Type B pancreatic cell (in vitro differentiated cells): ENCODE data around the gene SIKE1. TPM values are rescaled to one million over a fixed set of nuclear protein-coding genes. Genes with fewer than 3 reads are reported as not detected.

ENCODE experiments used
- DNase-seq: peaks from one replicate; pipeline ENCODE4 v3.0.0; 2021; ENCODE audit warnings: mixed read lengths; ENCODE audit not compliant: unreplicated experiment; ENCODE audit errors: extremely low spot score
- H3K27ac Mint-ChIP-seq: 2 replicates; pipeline ENCODE4 v1.8.0; 2021; ENCODE audit warnings: mild to moderate bottlenecking, mixed read lengths
- H3K27me3 Mint-ChIP-seq: 2 replicates; pipeline ENCODE4 v1.8.0; 2021; ENCODE audit warnings: mixed read lengths
- H3K36me3 Mint-ChIP-seq: 2 replicates; pipeline ENCODE4 v1.8.0; 2021; ENCODE audit warnings: mixed read lengths
- H3K4me1 Mint-ChIP-seq: one replicate; pipeline ENCODE4 v1.8.0; 2021; ENCODE audit warnings: mixed read lengths; ENCODE audit not compliant: unreplicated experiment
- H3K4me3 Mint-ChIP-seq: 2 replicates; pipeline ENCODE4 v1.8.0; 2021; ENCODE audit warnings: mild to moderate bottlenecking, mixed read lengths
- H3K9me3 Mint-ChIP-seq: 2 replicates; pipeline ENCODE4 v1.8.0; 2021; ENCODE audit warnings: mixed read lengths
- CTCF ChIP-seq: fragments of 200-600 bp; sonication (generic); conservative IDR thresholded peaks from 2 replicates; pipeline ENCODE4 v1.5.0; 2021; ENCODE audit warnings: antibody characterized with exemption, mild to moderate bottlenecking
- total RNA-seq: library from RNA; stranded (reverse); gene quantifications from 2 replicates; pipeline ENCODE4 v1.2.1, GENCODE V29; 2021; ENCODE audit warnings: low replicate concordance

SIKE1 gene
- total RNA-seq, 1 donor from 2014 or later = 69.1 TPM

GRCh38 chr1:114723915-114724314 lies 56.6 kb downstream of the SIKE1 start:
- no peak for DNase-seq
- Mint-ChIP-seq H3K27me3 (no peaks in the 10 kb centered on the region), H3K9me3 (no peaks in the 10 kb centered on the region), H3K27ac (no peak overlapping the region), H3K4me1 (no peaks in the 10 kb centered on the region), H3K36me3 (peaks cover 54% of the 10 kb centered on the region), H3K4me3 (no peak overlapping the region)
- no peak for TF ChIP-seq CTCF

- no peaks in the 10 kb centered on the region for H3K9me3 Mint-ChIP-seq
- H3K27ac Mint-ChIP-seq = no peak overlapping the region
- TF ChIP-seq CTCF = no peak
- no peak overlapping the region for H3K4me3 Mint-ChIP-seq
- H3K27me3 Mint-ChIP-seq = no peaks in the 10 kb centered on the region
- DNase-seq = no peak
- no peaks in the 10 kb centered on the region for H3K4me1 Mint-ChIP-seq
- H3K36me3 Mint-ChIP-seq = peaks cover 58% of the 10 kb centered on the region
Observed at GRCh38 chr1:114723457-114723856, 57.0 kb downstream of the SIKE1 start.

- DNase-seq = no peak
- H3K4me1 Mint-ChIP-seq = peaks cover 13% of the 10 kb centered on the region
- H3K4me3 Mint-ChIP-seq = no peak overlapping the region
- H3K36me3 Mint-ChIP-seq = peaks cover 54% of the 10 kb centered on the region
- H3K9me3 Mint-ChIP-seq = no peaks in the 10 kb centered on the region
- H3K27ac Mint-ChIP-seq = peak overlapping the region; percentile 90
- no peak for TF ChIP-seq CTCF
- no peaks in the 10 kb centered on the region for H3K27me3 Mint-ChIP-seq
Observed at GRCh38 chr1:114720492-114720891, 60.0 kb downstream of the SIKE1 start.

Other genes starting within 250 kb of the SIKE1 start
- gene BCAS2, start 199.1 kb downstream of the SIKE1 start, total RNA-seq = 42.2 and 45.5 TPM in 2 replicates
- 3.6 and 8.8 TPM in 2 replicates for gene DENND2C, start 110.6 kb downstream of the SIKE1 start, total RNA-seq
- gene AMPD1, start 85.1 kb downstream of the SIKE1 start, total RNA-seq = not detected in 2 replicates
- 49.4 and 54.8 TPM in 2 replicates for gene NRAS, start 63.9 kb downstream of the SIKE1 start, total RNA-seq
- gene CSDE1, start 22.7 kb downstream of the SIKE1 start, total RNA-seq = 532 and 538 TPM in 2 replicates
- gene SYCP1, start 74.2 kb upstream of the SIKE1 start, total RNA-seq = not detected in 2 replicates
- gene TSHB, start 249.1 kb upstream of the SIKE1 start, total RNA-seq = not detected in 2 replicates